ENCODE data around the gene DAB2IP.
"Not testable (repeated sequence)": the region's sequence is repeated elsewhere in the genome, so short reads cannot be mapped to it uniquely, and the experiment has no call there.

Gene DAB2IP
- total RNA-seq: 0 reads per million in 3 experiments

DNA sequence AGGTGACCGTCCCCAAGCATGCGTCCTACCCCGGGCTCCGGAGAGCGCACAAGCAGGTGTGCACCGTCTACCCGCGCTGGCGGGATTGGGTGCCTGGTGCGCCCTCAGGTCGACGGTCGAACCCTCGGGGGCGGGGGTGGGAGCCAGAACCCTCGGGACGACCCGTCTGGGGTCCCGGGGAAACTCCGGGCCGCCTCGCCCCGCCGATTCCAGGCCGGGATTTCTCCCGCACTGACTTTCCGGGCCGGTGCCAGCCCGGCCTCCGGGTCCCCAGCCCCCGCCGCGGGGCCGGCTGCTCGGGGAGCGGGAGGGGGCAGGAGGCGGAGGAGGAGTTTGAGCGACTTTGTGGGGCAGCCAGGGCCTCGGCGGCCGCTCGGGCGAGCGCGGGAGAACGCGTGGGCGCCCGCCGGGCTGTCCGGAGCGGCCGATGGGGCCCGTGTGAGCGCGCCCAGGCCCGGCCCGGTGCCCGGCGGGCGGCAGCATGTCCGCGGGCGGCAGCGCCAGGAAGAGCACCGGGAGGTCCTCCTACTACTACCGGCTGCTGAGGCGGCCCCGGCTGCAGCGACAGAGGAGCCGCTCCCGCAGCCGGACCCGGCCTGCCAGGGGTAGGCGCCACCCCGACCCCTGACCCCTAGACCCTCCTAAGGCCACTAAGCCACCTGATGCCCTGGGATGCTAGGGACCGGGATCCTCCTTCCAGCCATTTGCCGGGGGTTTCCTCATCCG lies at the start of gene DAB2IP:
DAB2IP (plus strand) TSS at position 340 of the 726 bp plus-strand sequence; CDS start at position 482, 142 bp downstream.
- DNase-seq: no peak

GRCh38 chr9:121603028-121603427 lies 48.4 kb upstream of the DAB2IP start:
- DNase-seq: no peak

DNA sequence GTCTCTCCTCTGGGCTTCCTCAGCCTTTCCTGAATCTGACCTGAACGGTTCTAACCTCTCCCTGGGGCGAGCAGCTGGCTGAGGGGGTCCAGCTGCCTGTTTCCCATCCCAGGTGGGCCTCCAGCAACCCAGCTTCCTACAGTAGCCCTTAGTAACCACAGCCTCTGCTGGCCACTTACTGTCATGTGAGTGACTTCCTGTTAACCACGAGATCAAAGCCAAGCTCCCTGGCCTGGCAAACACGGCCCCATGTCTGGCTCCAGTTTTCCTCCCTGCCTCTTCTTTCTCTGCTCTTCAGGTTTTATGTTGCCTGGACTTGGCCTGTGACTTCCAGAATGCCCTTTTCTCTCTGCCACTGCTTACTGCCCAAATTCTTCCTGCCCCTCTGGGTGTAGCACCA lies 47.2 kb upstream of the DAB2IP start:
- DNase-seq: no peak

- no peak for DNase-seq
Observed at GRCh38 chr9:121604654-121605053, 46.8 kb upstream of the DAB2IP start.

DNA sequence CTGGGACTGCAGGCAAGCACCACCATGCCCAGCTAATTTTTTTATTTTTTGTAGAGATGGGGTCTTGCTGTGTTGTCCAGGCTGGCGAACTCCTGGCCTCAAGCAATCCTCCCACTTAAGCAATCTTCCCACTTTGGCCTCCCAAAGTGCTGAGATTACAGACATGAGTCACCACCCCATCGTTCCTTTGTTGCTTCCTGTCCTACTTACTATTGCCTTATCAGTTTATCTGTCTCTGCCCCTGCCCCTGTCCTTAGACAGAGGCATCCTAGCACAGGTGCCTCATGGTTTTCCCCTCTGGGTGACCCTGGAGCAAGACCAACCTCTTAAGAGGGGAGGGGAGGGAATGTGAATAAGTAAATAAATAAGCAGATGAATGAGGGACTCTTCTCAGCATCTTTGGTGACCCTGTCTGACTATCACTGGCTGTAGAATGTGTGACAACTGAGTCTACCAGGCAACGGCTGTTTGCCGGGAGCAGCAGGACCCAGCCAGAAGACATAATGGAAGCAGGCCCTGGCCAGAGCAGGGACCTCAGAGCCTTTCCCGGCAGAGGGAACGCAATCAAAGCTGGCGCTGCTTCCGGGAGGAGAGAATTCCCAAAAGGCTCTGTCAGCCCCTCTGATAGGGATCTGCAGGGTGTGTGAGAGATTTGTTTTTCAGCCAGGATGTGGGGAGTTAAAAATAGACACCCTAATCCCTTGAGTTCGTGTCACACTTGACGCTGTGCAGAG lies 43.8 kb upstream of the DAB2IP start:
- DNase-seq: no peak

DNA sequence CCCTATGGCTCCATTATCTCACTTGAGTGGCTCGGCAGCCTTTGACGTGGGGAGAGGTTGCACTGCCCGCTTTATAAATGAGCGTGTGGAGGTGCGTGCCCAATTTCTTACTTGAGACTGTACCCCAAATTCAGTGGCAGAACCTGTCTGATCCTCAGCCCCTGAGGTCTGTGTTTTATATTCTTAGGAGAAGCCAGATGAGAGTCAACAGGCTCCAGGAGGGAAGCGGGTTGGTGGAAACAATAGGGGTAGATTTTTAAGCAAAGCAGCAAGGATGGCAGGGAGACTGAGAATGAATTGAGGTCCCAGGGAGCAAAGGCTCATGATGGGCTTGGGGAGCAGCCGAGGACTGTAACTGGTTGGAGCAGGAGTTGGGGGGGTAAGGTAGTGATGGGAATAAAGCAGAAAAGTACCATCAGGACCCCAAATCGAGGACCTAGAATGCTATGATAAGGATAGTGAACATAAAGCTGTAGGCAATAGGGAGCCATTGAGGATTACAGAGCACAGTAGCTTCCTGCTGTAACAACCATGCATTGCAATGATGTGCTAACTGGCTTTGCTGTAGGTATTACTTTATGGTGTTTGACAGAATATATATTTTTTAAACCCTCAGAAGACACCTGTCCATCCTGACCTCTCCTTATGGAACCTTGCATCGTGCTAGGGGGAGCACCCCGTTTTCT lies 43.1 kb upstream of the DAB2IP start:
- DNase-seq: no peak

- no peak for DNase-seq
Observed at GRCh38 chr9:121609822-121610637, 41.4 kb upstream of the DAB2IP start.

DNA sequence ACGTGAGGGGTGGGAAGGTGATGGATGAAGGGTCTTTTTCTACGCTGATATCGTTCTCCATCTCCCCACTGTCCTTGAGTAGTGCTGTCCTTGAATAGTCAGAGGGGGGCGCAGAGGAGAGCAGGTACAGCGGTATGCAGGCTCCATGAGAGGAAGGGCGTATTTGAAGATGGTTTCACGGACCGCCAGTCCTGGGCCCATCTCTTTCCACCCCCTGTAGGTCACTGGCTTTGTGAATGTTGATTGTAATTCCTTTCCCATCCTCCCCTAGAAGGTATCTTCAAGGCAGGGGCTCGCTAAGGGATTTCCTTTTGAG lies 40.8 kb upstream of the DAB2IP start:
- no peak for DNase-seq

- DNase-seq: no peak
Observed at GRCh38 chr9:121612511-121612998, 38.9 kb upstream of the DAB2IP start.

- DNase-seq: no peak
Observed at GRCh38 chr9:121613009-121613752, 38.3 kb upstream of the DAB2IP start.

DNA sequence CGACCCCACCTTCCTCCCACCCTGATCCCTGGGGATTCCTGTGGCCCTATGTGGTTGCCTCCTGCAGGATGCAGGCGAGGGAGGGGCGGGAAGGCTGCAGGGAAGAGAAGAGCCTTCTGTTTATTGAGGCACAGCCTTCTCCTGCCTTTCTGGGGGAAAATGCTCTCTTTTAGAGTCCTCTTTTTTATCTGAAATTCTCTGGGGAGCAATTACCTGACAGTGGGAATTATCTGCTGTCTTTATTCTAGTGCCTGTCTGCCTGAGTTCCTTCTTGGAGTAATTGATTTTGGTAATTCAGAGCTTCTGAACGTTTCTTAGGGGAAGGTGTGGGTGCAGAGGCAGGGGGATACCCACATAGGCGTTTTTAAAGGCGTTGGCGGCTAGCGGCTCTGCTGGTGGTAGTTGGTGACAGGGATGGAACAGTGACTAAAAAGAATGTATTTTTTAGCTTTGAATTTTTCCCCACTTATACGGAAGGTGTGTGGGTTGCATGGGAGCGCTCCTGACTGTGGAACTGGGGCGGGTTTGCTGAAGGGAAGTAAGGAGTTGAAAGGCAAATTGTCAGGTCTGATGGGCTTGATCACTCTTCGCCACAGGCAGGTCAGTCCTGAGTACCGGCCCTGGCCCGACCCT lies 35.2 kb upstream of the DAB2IP start:
- no peak for DNase-seq

DNA sequence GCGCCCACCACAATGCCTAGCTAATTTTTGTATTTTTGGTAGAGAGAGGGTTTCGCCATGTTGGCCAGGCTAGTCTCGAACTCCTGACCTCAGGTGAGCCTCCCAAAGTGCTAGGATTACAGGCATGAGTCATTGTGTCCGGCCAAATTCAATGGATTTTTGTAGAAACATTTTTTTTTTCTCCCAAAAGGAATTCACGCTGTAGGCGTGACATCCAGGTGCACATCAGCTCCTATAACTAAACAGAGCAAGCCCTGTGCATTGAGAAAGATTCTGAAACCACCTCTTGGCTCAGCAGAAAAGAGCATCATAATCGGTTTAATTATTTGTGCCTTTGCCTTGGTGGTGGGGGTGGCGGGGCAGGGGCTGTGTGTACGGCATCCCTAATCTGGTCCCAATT lies 32.9 kb upstream of the DAB2IP start:
- no peak for DNase-seq

- not testable (repeated sequence) for DNase-seq
Observed at GRCh38 chr9:121618910-121619309, 32.5 kb upstream of the DAB2IP start.

DNA sequence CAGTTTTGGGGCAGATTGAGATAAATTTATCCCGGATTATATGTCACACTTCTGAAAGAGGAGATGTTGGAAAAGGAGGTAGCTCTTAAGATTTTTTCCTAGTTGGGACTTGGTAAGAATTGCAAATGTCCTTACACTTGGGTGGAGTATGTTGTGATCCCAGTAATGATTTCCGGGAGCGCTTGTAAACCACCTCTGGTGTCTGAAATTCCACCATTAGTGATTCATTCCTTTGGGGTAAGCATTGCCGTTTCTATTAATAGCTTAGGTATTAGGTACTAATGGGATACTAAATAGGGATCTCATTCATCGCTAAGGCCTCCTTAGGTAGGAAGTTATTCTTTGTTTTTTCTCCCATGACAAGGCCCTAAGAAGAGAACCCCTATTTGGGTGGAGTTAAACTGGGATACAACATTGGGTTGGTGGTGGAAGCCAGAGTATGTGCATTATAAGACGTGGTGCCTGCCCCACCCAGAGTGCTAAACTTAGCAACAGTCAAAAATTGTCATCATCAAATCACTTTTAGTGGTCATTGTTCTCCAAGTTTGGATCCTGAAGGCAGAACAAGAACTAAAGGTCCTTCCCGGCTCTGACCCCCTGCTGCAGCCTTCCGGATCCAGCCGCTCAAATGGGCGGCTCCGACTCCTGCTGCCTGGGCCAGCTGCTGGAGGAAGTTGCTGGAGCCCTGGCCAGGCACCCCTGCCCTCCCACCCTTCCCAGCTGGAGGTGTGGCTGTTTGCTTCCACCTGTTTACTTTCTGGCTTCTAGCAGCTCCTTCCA lies 31.7 kb upstream of the DAB2IP start:
- DNase-seq: no peak

- DNase-seq: no peak
Observed at GRCh38 chr9:121620325-121620673, 31.1 kb upstream of the DAB2IP start.

DNA sequence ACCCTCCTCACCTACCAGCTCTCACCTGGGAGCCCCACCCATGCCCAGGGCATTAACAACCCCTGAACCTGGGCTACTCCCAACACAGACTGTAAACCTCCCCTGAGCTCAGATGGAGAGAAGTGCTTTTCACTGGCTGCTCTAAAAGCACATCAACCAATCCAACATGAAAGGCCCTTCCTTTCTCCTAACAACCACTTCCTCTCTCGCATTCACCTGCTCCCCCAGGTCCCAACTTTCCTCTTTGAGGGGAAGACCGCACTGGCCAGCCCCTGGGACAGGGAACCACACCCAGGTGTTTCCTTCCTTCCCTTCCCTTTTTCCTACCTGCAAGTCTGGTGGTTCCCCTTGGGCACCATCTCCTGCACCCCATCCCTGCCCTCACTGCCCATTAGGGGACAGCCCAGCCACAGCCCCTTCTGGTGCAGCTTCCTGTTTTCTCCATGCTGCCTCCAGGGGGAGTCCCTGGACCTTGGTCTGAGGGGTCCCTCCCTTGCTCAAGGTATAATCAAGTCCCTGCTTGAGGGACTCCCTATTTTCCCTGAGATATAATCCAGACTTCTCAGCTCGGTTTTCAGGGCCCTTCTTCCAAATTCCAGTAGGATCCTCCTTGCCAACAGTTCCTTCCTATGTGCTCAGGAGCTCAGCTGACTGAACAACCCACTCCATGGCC lies 30.5 kb upstream of the DAB2IP start:
- DNase-seq: no peak

DNA sequence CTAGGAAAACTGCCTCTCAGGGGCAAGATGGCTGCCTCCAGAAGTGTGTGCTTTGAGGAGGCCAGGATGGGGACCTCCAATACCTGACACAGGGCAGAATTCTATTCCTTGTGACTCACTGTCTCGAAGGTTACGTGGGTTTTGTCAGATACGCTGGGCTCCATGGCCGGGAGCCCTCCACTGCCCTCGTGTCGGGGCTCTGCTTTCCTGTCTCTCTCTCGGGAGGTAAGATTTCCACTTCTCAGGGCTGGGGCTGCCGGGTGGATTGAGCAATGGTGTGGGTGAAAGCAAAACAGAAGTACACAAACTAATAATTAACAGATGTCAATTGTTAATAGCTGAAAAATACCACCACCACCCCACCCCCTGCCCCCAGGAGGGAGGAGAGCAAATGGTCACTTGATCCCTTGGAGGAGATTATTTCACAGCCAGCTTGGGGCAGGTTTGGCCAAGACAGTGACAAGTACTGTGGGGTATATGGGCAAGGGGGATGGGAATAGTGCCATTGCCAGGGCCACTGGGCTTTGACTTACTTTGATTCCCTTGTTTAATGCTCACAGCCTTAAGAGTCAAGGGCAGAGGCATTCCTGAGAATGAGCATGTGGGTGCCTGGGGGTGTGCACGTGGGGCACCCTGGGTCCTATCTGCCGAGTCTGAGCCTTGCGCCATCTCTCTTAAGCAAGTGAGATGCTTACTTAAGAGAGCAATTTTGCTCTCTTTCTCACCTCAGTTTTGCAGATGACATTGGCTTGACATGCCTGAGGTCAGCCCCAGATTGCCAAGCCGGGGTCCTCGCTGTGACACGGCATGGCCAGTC lies 28.8 kb upstream of the DAB2IP start:
- DNase-seq: no peak

DNA sequence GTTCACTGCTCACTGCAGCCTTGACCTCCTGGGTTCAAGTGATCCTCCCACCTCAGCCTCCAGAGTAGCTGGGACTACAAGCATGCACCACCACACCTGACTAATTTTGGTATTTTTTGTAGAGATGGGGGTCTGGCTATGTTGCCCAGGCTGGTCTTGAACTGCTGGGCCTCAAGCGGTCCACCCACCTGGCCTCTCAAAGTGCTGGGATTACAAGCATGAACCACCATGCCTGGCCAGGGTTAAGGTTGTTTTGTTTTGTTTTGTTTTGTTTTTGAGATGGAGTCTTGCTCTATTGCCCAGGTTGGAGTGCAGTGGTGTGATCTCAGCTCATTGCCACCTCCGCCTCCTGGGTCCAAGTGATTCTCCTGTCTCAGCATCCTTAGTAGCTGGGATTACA lies 28.0 kb upstream of the DAB2IP start:
- DNase-seq: not testable (repeated sequence)

DNA sequence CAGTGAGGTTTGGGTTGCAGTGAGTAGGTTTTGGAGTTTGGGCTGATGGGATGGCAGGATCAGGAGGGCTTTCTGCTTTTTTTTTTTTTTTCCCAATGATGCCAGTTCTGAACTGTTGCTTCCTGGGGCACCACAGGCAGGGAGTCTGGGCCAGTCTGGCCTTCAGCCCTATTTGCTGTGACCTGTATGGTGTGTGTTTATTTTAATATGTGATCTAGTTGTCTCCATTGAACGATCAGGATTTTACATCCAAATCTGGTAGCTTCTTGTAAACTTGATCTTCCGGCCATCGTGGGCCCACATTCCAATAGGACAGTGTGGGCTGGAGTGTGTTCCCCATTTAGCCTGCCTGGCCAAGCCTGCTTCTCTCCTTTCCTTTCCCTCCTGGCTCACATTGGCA lies 25.8 kb upstream of the DAB2IP start:
- DNase-seq: no peak
